Neural progenitor cell (in vitro differentiated cells): ENCODE data around the gene OBSL1.

Experiments
- CTCF ChIP-seq: fragments of 200-600 bp; sonication (generic); IDR thresholded peaks from 2 replicates; pipeline ENCODE4 v1.5.1; 2017; ENCODE audit warnings: antibody characterized with exemption, mild to moderate bottlenecking
- EZH2 ChIP-seq: fragments of 200-600 bp; sonication (generic); IDR thresholded peaks from 2 replicates; pipeline ENCODE4 v1.6.1; 2017; ENCODE audit warnings: antibody characterized with exemption, mild to moderate bottlenecking, moderate library complexity

DNA sequence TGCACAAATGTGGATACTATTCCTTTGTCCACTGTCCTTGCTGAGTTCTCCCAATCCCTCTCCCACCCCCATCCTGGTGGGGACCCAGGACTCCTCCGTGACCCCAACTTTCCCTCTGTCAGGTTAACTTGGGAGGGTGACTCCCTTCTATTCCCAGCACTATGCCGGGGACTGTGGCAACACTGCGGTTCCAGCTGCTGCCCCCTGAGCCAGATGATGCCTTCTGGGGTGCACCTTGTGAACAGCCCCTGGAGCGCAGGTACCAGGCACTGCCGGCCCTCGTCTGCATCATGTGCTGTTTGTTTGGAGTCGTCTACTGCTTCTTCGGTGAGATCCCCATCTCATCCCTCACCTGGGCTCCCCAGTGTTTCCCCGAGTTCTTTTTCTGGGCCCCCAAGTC is 26.8 kb downstream of the OBSL1 start:
- TF ChIP-seq CTCF (no peak), EZH2 (no peak)
